Measurements from ENCODE around the gene KLHL35.

GRCh38 chr11:75384438-75385080 lies 48.4 kb downstream of the KLHL35 start:
- TF ChIP-seq CTCF (IDR thresholded peaks at IDR 0.05; ENCODE audit: low read depth, low read length) (peak; percentile 98), MYC (IDR thresholded peaks at IDR 0.05; ENCODE audit: low read depth, low read length) (no peak), POLR2A (IDR thresholded peaks at IDR 0.05; ENCODE audit: extremely low read depth, insufficient read length) (no peak)
